Endothelial cell of umbilical vein (primary cell): ENCODE data around the gene TAS1R1. TPM values are rescaled to one million over a fixed set of nuclear protein-coding genes. Genes with fewer than 3 reads are reported as not detected.
A peak's percentile ranks its signal among the peaks of the same experiment; 100 is the strongest.

ENCODE experiments used
- BruUV-seq: library from RNA; stranded (reverse); fragments of 400-500 nt; replicated peaks from 2 replicates; lab custom pipeline; 2021; lab: Mats Ljungman, UMichigan
- CTCF ChIA-PET: fragments of 300-600, 350-600 bp; sonication (Branson Sonifier 250); formaldehyde crosslinking; loops from one replicate; lab custom pipeline; 2021; ENCODE audit warnings: antibody characterized with exemption, inconsistent platforms; lab: Charles Lee
- POLR2A ChIA-PET: fragments of 300-600, 350-600 bp; sonication (Branson Sonifier 250); formaldehyde crosslinking; loops from one replicate; lab custom pipeline; 2021; ENCODE audit warnings: antibody characterized with exemption, inconsistent platforms; lab: Charles Lee
- DNase-seq: peaks from one replicate; pipeline ENCODE4 v3.0.0-alpha.2; 2011; ENCODE audit warnings: low read depth, low spot score
- FAIRE-seq: peaks from 2 replicates; lab custom pipeline; 2011; peaks lifted over from hg19 to GRCh38; lab: Jason Lieb, UNC
- H2AFZ ChIP-seq: 2 replicates; pipeline ENCODE4 v1.6.0; 2012; ENCODE audit warnings: low read depth, low read length, control low read depth, inconsistent platforms
- H3K27ac ChIP-seq: 2 replicates; pipeline ENCODE4 v1.5.1; 2011; ENCODE audit warnings: low read depth, mild to moderate bottlenecking, control low read depth, low read length, moderate library complexity; ENCODE audit not compliant: insufficient read depth
- H3K27me3 ChIP-seq, 2 experiments: 2 replicates each; pipeline versions ENCODE4 v1.6.0 to v1.6.1; 2011; ENCODE audit warnings: low read length in 2 of 2, mixed read lengths in 1 of 2; ENCODE audit not compliant: control insufficient read depth in 2 of 2, insufficient read depth in 2 of 2
- H3K36me3 ChIP-seq, 2 experiments: 2 replicates in 1 of 2; 3 replicates in 1 of 2; pipeline ENCODE4 v1.5.1; 2011; ENCODE audit warnings: low read length in 2 of 2, mild to moderate bottlenecking in 1 of 2, moderate library complexity in 1 of 2; ENCODE audit not compliant: control insufficient read depth in 2 of 2, insufficient read depth in 2 of 2; ENCODE audit errors: extremely low read depth in 1 of 2
- H3K4me1 ChIP-seq: 3 replicates; pipeline ENCODE4 v1.5.1; 2011; ENCODE audit warnings: mild to moderate bottlenecking, low read length; ENCODE audit not compliant: control insufficient read depth, insufficient read depth; ENCODE audit errors: extremely low read depth
- H3K4me2 ChIP-seq: 2 replicates; pipeline ENCODE4 v1.6.1; 2011; ENCODE audit warnings: low read length, control low read depth, mixed read lengths; ENCODE audit not compliant: insufficient read depth
- H3K4me3 ChIP-seq, 3 experiments: fragments of 200-600 bp in 1 of 3; sonication (generic), shearing (Covaris generic) in 1 of 3; replicated peaks in 1 of 3; 2 replicates each; pipeline ENCODE4 v1.5.1; 2011 to 2016; ENCODE audit warnings: control low read depth in 3 of 3, low read length in 3 of 3, mild to moderate bottlenecking in 2 of 3, inconsistent platforms in 1 of 3, low read depth in 1 of 3, moderate library complexity in 1 of 3; ENCODE audit not compliant: insufficient read depth in 1 of 3
- H3K79me2 ChIP-seq: 2 replicates; pipeline ENCODE4 v1.6.0; 2012; ENCODE audit warnings: low read length, inconsistent platforms; ENCODE audit not compliant: control insufficient read depth, insufficient read depth
- H3K9ac ChIP-seq: replicated peaks from 2 replicates; pipeline ENCODE3; 2011; ENCODE audit warnings: low read length, control low read depth; ENCODE audit not compliant: insufficient read depth; ENCODE audit errors: extremely low read depth
- H3K9me1 ChIP-seq: replicated peaks from 3 replicates; pipeline ENCODE4 v1.6.0; 2011; ENCODE audit warnings: mild to moderate bottlenecking, low read length; ENCODE audit not compliant: control insufficient read depth, insufficient read depth; ENCODE audit errors: extremely low read depth
- H3K9me3 ChIP-seq: replicated peaks from 2 replicates; pipeline ENCODE4 v1.5.1; 2012; ENCODE audit warnings: low read length, inconsistent platforms; ENCODE audit not compliant: control insufficient read depth, insufficient read depth
- H4K20me1 ChIP-seq: replicated peaks from 2 replicates; pipeline ENCODE3; 2011; ENCODE audit warnings: mild to moderate bottlenecking, low read length; ENCODE audit not compliant: control insufficient read depth, insufficient read depth; ENCODE audit errors: extremely low read depth
- CTCF ChIP-seq, 2 donors: IDR thresholded peaks; 1 replicate in 1 of 2; 2 replicates in 1 of 2; pipeline ENCODE4 v1.5.1; 2011; ENCODE audit warnings: low read length in 2 of 2, mild to moderate bottlenecking in 2 of 2, moderate library complexity in 2 of 2, control low read depth in 1 of 2, inconsistent platforms in 1 of 2, low read depth in 1 of 2; ENCODE audit not compliant: insufficient read depth in 1 of 2; ENCODE audit errors: extremely low read depth in 1 of 2
- EZH2 ChIP-seq: IDR thresholded peaks from 2 replicates; pipeline ENCODE4 v1.6.1; 2012; ENCODE audit warnings: borderline replicate concordance, low read depth, mild to moderate bottlenecking, moderate library complexity, low read length, inconsistent platforms; ENCODE audit not compliant: severe bottlenecking
- FOS ChIP-seq: IDR thresholded peaks from 2 replicates; pipeline ENCODE4 v1.6.1; 2011; ENCODE audit warnings: mild to moderate bottlenecking, low read length, moderate library complexity, borderline replicate concordance; ENCODE audit not compliant: insufficient read depth
- GATA2 ChIP-seq: IDR thresholded peaks from 2 replicates; pipeline ENCODE4 v1.7.0; 2011; ENCODE audit warnings: low read depth, mild to moderate bottlenecking, moderate library complexity, mixed read lengths, low read length; ENCODE audit not compliant: insufficient read length, insufficient read depth
- JUN ChIP-seq: IDR thresholded peaks from 2 replicates; pipeline ENCODE4 v1.6.1; 2011; ENCODE audit warnings: borderline replicate concordance, low read depth; ENCODE audit not compliant: insufficient read length, insufficient read depth
- MAX ChIP-seq: IDR thresholded peaks from 2 replicates; pipeline ENCODE4 v1.6.1; 2011; ENCODE audit not compliant: insufficient read depth, insufficient read length
- MYC ChIP-seq: IDR thresholded peaks from one replicate; pipeline ENCODE4 v1.6.1; 2011; ENCODE audit warnings: mild to moderate bottlenecking, low read depth, low read length
- POLR2A ChIP-seq: IDR thresholded peaks from 2 replicates; pipeline ENCODE4 v1.6.1; 2012; ENCODE audit warnings: low read depth, mild to moderate bottlenecking, control low read depth, low read length
- POLR2AphosphoS5 ChIP-seq: IDR thresholded peaks from 2 replicates; pipeline ENCODE4 v1.6.1; 2012; ENCODE audit warnings: low read depth, mild to moderate bottlenecking, control low read depth, low read length, moderate library complexity; ENCODE audit not compliant: insufficient read depth
- dilution Hi-C: fragments of 300-500 bp; cut with MboI; formaldehyde crosslinking; loops from one replicate; pipeline ENCODE4 v1.15.0; 2019; ENCODE audit warnings: low sequenced_read_pairs; ENCODE audit not compliant: extremely low pct_ligation_motif_present
- intact Hi-C: fragments of 100-400 bp; cut with micrococcal nuclease; formaldehyde crosslinking; loops from one replicate; pipeline ENCODE4 v1.10.0; 2022
- polyA plus RNA-seq, 4 experiments: library from polyadenylated mRNA; depleted of rRNA in 3 of 4; stranded (reverse) in 3 of 4; unstranded in 1 of 4; fragments of >200 nt; gene quantifications; 2 replicates each; pipeline versions ENCODE4 v1.2.1 to v1.2.3, GENCODE V29; 2011 to 2012; ENCODE audit warnings: missing spikeins in 1 of 4
- total RNA-seq: library from RNA; stranded (reverse); gene quantifications from 2 replicates; pipeline ENCODE4 v1.2.3, GENCODE V29; 2021

Gene TAS1R1
- total and polyA plus RNA-seq, 2 donors (not counting 3 experiments of a cell fraction or from before 2014, with no cell fraction given) = not detected

DNA sequence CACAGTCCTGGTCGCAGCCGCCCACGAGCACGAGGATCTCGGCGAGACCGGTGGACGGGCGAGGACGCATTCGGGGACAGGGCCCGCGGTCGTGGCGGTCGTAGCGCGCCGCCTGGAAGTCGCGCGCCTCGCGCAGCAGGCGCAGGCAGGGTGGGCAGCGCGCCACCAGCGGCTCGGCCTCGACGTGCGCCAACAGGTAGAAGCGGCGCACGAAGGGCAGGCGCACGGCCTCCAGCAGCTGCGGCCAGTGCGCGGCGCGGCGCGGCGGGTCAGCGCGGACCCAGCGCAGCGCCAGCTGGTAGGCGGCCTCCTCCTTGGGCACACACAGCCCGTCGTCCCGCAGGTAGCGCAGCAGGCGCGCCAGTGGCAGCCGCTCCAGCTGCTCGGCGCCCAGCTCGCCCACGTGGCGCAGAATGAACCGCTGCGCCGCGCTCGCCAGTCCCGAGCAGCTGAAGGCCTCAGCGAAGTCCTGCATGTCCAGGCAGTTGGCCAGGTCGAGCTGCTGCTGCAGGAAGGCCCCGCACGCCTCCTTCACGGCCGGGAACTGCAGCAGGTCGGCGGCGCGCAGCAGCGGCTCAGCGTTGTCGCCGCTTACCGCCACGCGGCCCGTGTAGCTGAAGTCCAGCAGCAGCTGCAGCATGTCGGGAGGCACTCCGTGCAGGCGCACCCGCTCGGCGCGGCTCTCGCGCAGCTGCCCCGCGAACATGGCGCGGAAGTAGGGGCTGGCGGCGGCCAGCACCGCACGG, 47.0 kb downstream of the TAS1R1 start:
- BruUV-seq = no TSS peak
- H2AFZ ChIP-seq = peak overlapping the region; percentile 43
- H3K27ac ChIP-seq = peak overlapping the region; percentile 78
- TF ChIP-seq MAX = peak; percentile 59
- no peak for TF ChIP-seq JUN
- peak; percentile 7 for TF ChIP-seq POLR2AphosphoS5
- no peak for TF ChIP-seq FOS
- intact Hi-C loops = loop anchor here (1.0 to 5.0 kb wide), 7 partner anchors 22 to 185 kb away; partner anchors contain the start of genes CAMTA1, DNAJC11, NOL9 and PLEKHG5
- DNase-seq (no peak), FAIRE-seq (no peak)
- H3K79me2 ChIP-seq = peaks cover 46% of the 10 kb centered on the region
- no peaks in the 10 kb centered on the region for H3K9me1 ChIP-seq
- H3K4me2 ChIP-seq = peak overlapping the region; percentile 87
- ChIA-PET POLR2A (interaction anchor here (1.0 to 1.6 kb wide), 7 partner anchors 12 to 65 kb away, joined by 3 to 6 read pairs (median 4); partner anchors contain the start of genes PHF13 and ZBTB48), CTCF (interaction anchor here (2.9 kb wide), 2 partner anchors 44 to 48 kb away, joined by 10 to 12 read pairs; partner anchors contain the start of genes NOL9 and TAS1R1)
- H4K20me1 ChIP-seq = no peaks in the 10 kb centered on the region
- no peaks in the 10 kb centered on the region for H3K27me3 ChIP-seq
- peaks cover 23% of the 10 kb centered on the region for H3K4me1 ChIP-seq
- peaks cover 2 to 13% of the 10 kb centered on the region in 2 experiments for H3K36me3 ChIP-seq
- dilution Hi-C loops = no loop called here
- H3K4me3 ChIP-seq = peak overlapping the region; percentile 39 to 84 (median 74)
- H3K9me3 ChIP-seq = no peaks in the 10 kb centered on the region
- peak overlapping the region; percentile 73 for H3K9ac ChIP-seq

GRCh38 chr1:6602669-6603237, 47.6 kb downstream of the TAS1R1 start, which contains the start of gene KLHL21:
TSS of gene KLHL21 (minus strand) at chr1:6602869. CDS start at chr1:6602817, 52 bp downstream.
- H3K4me2 ChIP-seq = peak within 1 kb of the TSS; percentile 87
- no TSS peak for BruUV-seq
- peaks cover 1 to 7% of the 10 kb centered on the region in 2 experiments for H3K36me3 ChIP-seq
- peaks cover 23% of the 10 kb centered on the region for H3K4me1 ChIP-seq
- peak within 1 kb of the TSS; percentile 86 for H3K27ac ChIP-seq
- no peaks in the 10 kb centered on the region for H3K9me3 ChIP-seq
- no peaks in the 10 kb centered on the region for H4K20me1 ChIP-seq
- TF ChIP-seq MYC (no peak), GATA2 (no peak), POLR2AphosphoS5 (peak; percentile 99), JUN (no peak), POLR2A (peak; percentile 99), CTCF (IDR thresholded peaks at IDR 0.05; ENCODE audit: extremely low read depth in 1 of 2, insufficient read depth in 1 of 2, low read depth in 1 of 2, low read length in 2 of 2) (no peak), FOS (peak; percentile 64), MAX (no peak), EZH2 (no peak)
- no peaks in the 10 kb centered on the region for H3K9me1 ChIP-seq
- H3K79me2 ChIP-seq = peaks cover 39% of the 10 kb centered on the region
- CTCF ChIA-PET = interaction anchor here (1.0 to 2.9 kb wide), 5 partner anchors 10 to 44 kb away, joined by 4 to 12 read pairs (median 8); partner anchors contain the start of gene ZBTB48
- peak; percentile 67 for FAIRE-seq
- intact Hi-C loops = loop anchor here (1.0 to 5.0 kb wide), 5 partner anchors 11 to 185 kb away; partner anchors contain the start of genes CAMTA1, DNAJC11, PHF13 and PLEKHG5
- H3K9ac ChIP-seq = peak within 1 kb of the TSS; percentile 89
- H2AFZ ChIP-seq = peak within 1 kb of the TSS; percentile 47
- peak; percentile 84 for DNase-seq
- peak within 1 kb of the TSS; percentile 39 to 84 (median 74) for H3K4me3 ChIP-seq
- H3K27me3 ChIP-seq = no peaks in the 10 kb centered on the region
- POLR2A ChIA-PET = interaction anchor here (1.0 to 1.6 kb wide), 7 partner anchors 11 to 50 kb away, joined by 3 to 6 read pairs (median 5); partner anchors contain the start of genes PHF13 and ZBTB48
- dilution Hi-C loops = no loop called here
